Activated naive CD8-positive, alpha-beta T cell (primary cell): ENCODE data around the gene METTL1.
A peak's percentile ranks its signal among the peaks of the same experiment; 100 is the strongest.

Source experiments
- H3K27ac Mint-ChIP-seq: one replicate; pipeline ENCODE4 v1.8.0; 2021; ENCODE audit warnings: mixed read lengths
- H3K27me3 Mint-ChIP-seq: one replicate; pipeline ENCODE4 v1.8.0; 2021; ENCODE audit warnings: mixed read lengths
- H3K36me3 Mint-ChIP-seq: one replicate; pipeline ENCODE4 v1.8.0; 2021; ENCODE audit warnings: mixed read lengths
- H3K4me1 Mint-ChIP-seq: one replicate; pipeline ENCODE4 v1.8.0; 2021; ENCODE audit warnings: low read depth, mixed read lengths
- H3K4me3 Mint-ChIP-seq: one replicate; pipeline ENCODE4 v1.8.0; 2021; ENCODE audit warnings: mild to moderate bottlenecking, mixed read lengths
- H3K9me3 Mint-ChIP-seq: one replicate; pipeline ENCODE4 v1.8.0; 2021; ENCODE audit warnings: low read depth, mixed read lengths

Gene METTL1

GRCh38 chr12:57766464-57767304 is 5.2 kb downstream of the METTL1 start, which contains the start of gene CYP27B1:
CYP27B1 (minus strand) TSS chr12:57767078; CDS start chr12:57767041, 37 bp downstream.
- H3K4me1 Mint-ChIP-seq: peaks cover 42% of the 10 kb centered on the region
- peaks cover 13% of the 10 kb centered on the region for H3K36me3 Mint-ChIP-seq
- H3K27me3 Mint-ChIP-seq: no peaks in the 10 kb centered on the region
- H3K27ac Mint-ChIP-seq: peak within 1 kb of the TSS; percentile 72
- H3K9me3 Mint-ChIP-seq: no peaks in the 10 kb centered on the region
- H3K4me3 Mint-ChIP-seq: peak within 1 kb of the TSS; percentile 91

GRCh38 chr12:57765698-57766463 is 6.0 kb downstream of the METTL1 start:
- peaks cover 13% of the 10 kb centered on the region for H3K36me3 Mint-ChIP-seq
- H3K4me3 Mint-ChIP-seq: peak overlapping the region; percentile 91
- H3K9me3 Mint-ChIP-seq: no peaks in the 10 kb centered on the region
- H3K27ac Mint-ChIP-seq: peak overlapping the region; percentile 72
- peaks cover 37% of the 10 kb centered on the region for H3K4me1 Mint-ChIP-seq
- H3K27me3 Mint-ChIP-seq: no peaks in the 10 kb centered on the region

- H3K4me1 Mint-ChIP-seq: peaks cover 32% of the 10 kb centered on the region
- no peaks in the 10 kb centered on the region for H3K27me3 Mint-ChIP-seq
- peaks cover 10% of the 10 kb centered on the region for H3K36me3 Mint-ChIP-seq
- peak overlapping the region; percentile 91 for H3K4me3 Mint-ChIP-seq
- peak overlapping the region; percentile 87 for H3K27ac Mint-ChIP-seq
- no peaks in the 10 kb centered on the region for H3K9me3 Mint-ChIP-seq
Observed at GRCh38 chr12:57765003-57765697, 6.8 kb downstream of the METTL1 start.

- Mint-ChIP-seq H3K9me3 (no peaks in the 10 kb centered on the region), H3K27ac (peak overlapping the region; percentile 87), H3K27me3 (no peaks in the 10 kb centered on the region), H3K4me3 (peak overlapping the region; percentile 91), H3K4me1 (peaks cover 33% of the 10 kb centered on the region), H3K36me3 (peaks cover 6% of the 10 kb centered on the region)
Observed at GRCh38 chr12:57764662-57765002, 7.3 kb downstream of the METTL1 start.

- H3K4me1 Mint-ChIP-seq: peaks cover 38% of the 10 kb centered on the region
Observed at GRCh38 chr12:57763881-57764661, 7.8 kb downstream of the METTL1 start.

GRCh38 chr12:57762463-57762862 is 9.4 kb downstream of the METTL1 start:
- peaks cover 6% of the 10 kb centered on the region for H3K36me3 Mint-ChIP-seq
- peak overlapping the region; percentile 91 for H3K4me3 Mint-ChIP-seq
- H3K9me3 Mint-ChIP-seq: no peaks in the 10 kb centered on the region
- no peak overlapping the region for H3K27ac Mint-ChIP-seq
- peaks cover 42% of the 10 kb centered on the region for H3K4me1 Mint-ChIP-seq
- H3K27me3 Mint-ChIP-seq: no peaks in the 10 kb centered on the region

More at GRCh38 chr12:57763881-57764661, 7.8 kb downstream of the METTL1 start:
- Mint-ChIP-seq H3K9me3 (no peaks in the 10 kb centered on the region), H3K36me3 (peaks cover 6% of the 10 kb centered on the region), H3K27ac (peak overlapping the region; percentile 87), H3K27me3 (no peaks in the 10 kb centered on the region), H3K4me3 (peak overlapping the region; percentile 91)

GRCh38 chr12:57761391-57761998 is 10.4 kb downstream of the METTL1 start:
- no peaks in the 10 kb centered on the region for H3K9me3 Mint-ChIP-seq
- no peaks in the 10 kb centered on the region for H3K27me3 Mint-ChIP-seq
- H3K36me3 Mint-ChIP-seq: peaks cover 6% of the 10 kb centered on the region
- H3K27ac Mint-ChIP-seq: no peak overlapping the region
- H3K4me3 Mint-ChIP-seq: no peak overlapping the region
- peaks cover 43% of the 10 kb centered on the region for H3K4me1 Mint-ChIP-seq

GRCh38 chr12:57760347-57760982 is 11.4 kb downstream of the METTL1 start:
- Mint-ChIP-seq H3K36me3 (peaks cover 6% of the 10 kb centered on the region), H3K9me3 (no peaks in the 10 kb centered on the region), H3K4me3 (no peak overlapping the region), H3K27me3 (no peaks in the 10 kb centered on the region), H3K27ac (no peak overlapping the region), H3K4me1 (peaks cover 42% of the 10 kb centered on the region)

- Mint-ChIP-seq H3K4me3 (no peak overlapping the region), H3K27me3 (no peaks in the 10 kb centered on the region), H3K9me3 (no peaks in the 10 kb centered on the region), H3K4me1 (peaks cover 39% of the 10 kb centered on the region), H3K36me3 (peaks cover 6% of the 10 kb centered on the region), H3K27ac (no peak overlapping the region)
Observed at GRCh38 chr12:57759360-57759980, 12.4 kb downstream of the METTL1 start.

GRCh38 chr12:57758552-57759359 is 13.1 kb downstream of the METTL1 start:
- Mint-ChIP-seq H3K9me3 (no peaks in the 10 kb centered on the region), H3K36me3 (peaks cover 3% of the 10 kb centered on the region), H3K4me1 (peaks cover 40% of the 10 kb centered on the region), H3K27ac (no peak overlapping the region), H3K27me3 (no peaks in the 10 kb centered on the region), H3K4me3 (no peak overlapping the region)

- H3K36me3 Mint-ChIP-seq: no peaks in the 10 kb centered on the region
- H3K4me1 Mint-ChIP-seq: peaks cover 45% of the 10 kb centered on the region
- H3K4me3 Mint-ChIP-seq: no peak overlapping the region
- no peaks in the 10 kb centered on the region for H3K27me3 Mint-ChIP-seq
- H3K27ac Mint-ChIP-seq: no peak overlapping the region
- H3K9me3 Mint-ChIP-seq: no peaks in the 10 kb centered on the region
Observed at GRCh38 chr12:57757771-57758170, 14.1 kb downstream of the METTL1 start.

GRCh38 chr12:57756406-57757341 is 15.2 kb downstream of the METTL1 start:
- Mint-ChIP-seq H3K9me3 (no peaks in the 10 kb centered on the region), H3K4me3 (peak overlapping the region; percentile 91), H3K27me3 (no peaks in the 10 kb centered on the region), H3K4me1 (peaks cover 53% of the 10 kb centered on the region), H3K36me3 (peaks cover 1% of the 10 kb centered on the region), H3K27ac (peak overlapping the region; percentile 82)
